K562 (cell line): ENCODE data around the gene PHF12. TPM values are rescaled to one million over a fixed set of nuclear protein-coding genes. Genes with fewer than 3 reads are reported as not detected.

Source experiments
- ARNT ChIP-seq, 2 experiments: fragments of 450-650 bp; IDR thresholded peaks; 2 replicates each; pipeline ENCODE4 v1.6.1; 2016; ENCODE audit warnings: mild to moderate bottlenecking in 1 of 2
- FOXK1 ChIP-seq: sonication (generic); formaldehyde crosslinking; IDR thresholded peaks from 2 replicates; pipeline ENCODE4 v1.8.0; 2022; ENCODE audit warnings: missing genetic modification reagents, mild to moderate bottlenecking, borderline replicate concordance
- HNRNPUL1 ChIP-seq: fragments of 200-400 bp; formaldehyde crosslinking; IDR thresholded peaks from 2 replicates; pipeline ENCODE4 v1.6.1; 2017; ENCODE audit warnings: low read length
- MBD2 ChIP-seq: sonication (generic); IDR thresholded peaks from 2 replicates; pipeline ENCODE4 v1.6.1; 2016; ENCODE audit warnings: low read depth, borderline replicate concordance
- MEF2D ChIP-seq: conservative IDR thresholded peaks from 2 replicates; pipeline ENCODE4 v1.6.1; 2016; ENCODE audit warnings: low read depth, missing genetic modification characterization, missing compliant biosample characterization
- MTA1 ChIP-seq: fragments of 450-650 bp; IDR thresholded peaks from 2 replicates; pipeline ENCODE4 v1.6.1; 2017; ENCODE audit warnings: borderline replicate concordance
- NRF1 ChIP-seq, 2 experiments: fragments of 450-650 bp; IDR thresholded peaks in 1 of 2; conservative IDR thresholded peaks in 1 of 2; 2 replicates each; pipeline ENCODE4 v1.6.1; 2014; ENCODE audit warnings: mild to moderate bottlenecking in 2 of 2
- SOX6 ChIP-seq: fragments of 450-650 bp; IDR thresholded peaks from 2 replicates; pipeline ENCODE4 v1.6.1; 2014; ENCODE audit warnings: mild to moderate bottlenecking
- TAF15 ChIP-seq: fragments of 200-400 bp; formaldehyde crosslinking; IDR thresholded peaks from 2 replicates; pipeline ENCODE4 v1.6.1; 2017; ENCODE audit warnings: mild to moderate bottlenecking, low read depth, low read length, moderate library complexity
- TEAD1 ChIP-seq, 2 experiments: fragments of 450-650 bp in 1 of 2; sonication (generic) in 1 of 2; formaldehyde crosslinking; IDR thresholded peaks; 2 replicates each; pipeline versions ENCODE4 v1.4.0 to v1.8.0; 2020 to 2022; ENCODE audit warnings: mild to moderate bottlenecking in 2 of 2, missing genetic modification reagents in 1 of 2
- TOE1 ChIP-seq, 2 experiments: fragments of 450-650 bp in 1 of 2; sonication (generic) in 1 of 2; formaldehyde crosslinking in 1 of 2; IDR thresholded peaks; 2 replicates each; pipeline versions ENCODE4 v1.7.1 to v1.8.0; 2016 to 2022; ENCODE audit warnings: borderline replicate concordance in 2 of 2, mild to moderate bottlenecking in 2 of 2, antibody characterized with exemption in 1 of 2, inconsistent platforms in 1 of 2, low read depth in 1 of 2, missing genetic modification reagents in 1 of 2, moderate library complexity in 1 of 2
- ZNF134 ChIP-seq: fragments of 250-450 bp; sonication (Bioruptor Pico); conservative IDR thresholded peaks from 2 replicates; pipeline ENCODE4 v1.4.0; 2020
- ZNF668 ChIP-seq: fragments of 250-450 bp; sonication (Bioruptor Pico); IDR thresholded peaks from 2 replicates; pipeline ENCODE4 v1.8.0; 2022; ENCODE audit warnings: mild to moderate bottlenecking, inconsistent platforms
- ZNF764 ChIP-seq: fragments of 250-450 bp; sonication (Bioruptor Pico); IDR thresholded peaks from 2 replicates; pipeline ENCODE4 v1.4.0; 2020; ENCODE audit warnings: low read depth, mild to moderate bottlenecking, moderate library complexity
- polyA plus RNA-seq, 8 experiments: library from polyadenylated mRNA; depleted of rRNA in 4 of 8; stranded (reverse) in 5 of 8; unstranded in 3 of 8; fragments of >200 nt; fragmentation: Nextera tagmentation in 2 of 8; fragmentation: Illumina TruSeq in 1 of 8; extraction: Ambion mirVana in 2 of 8; extraction: Trizol in 1 of 8; gene quantifications; 2 replicates each; pipeline versions ENCODE4 v1.2.1 to v1.2.3, GENCODE V29; 2011 to 2014; ENCODE audit warnings: inconsistent platforms in 1 of 8, missing spikeins in 1 of 8
- total RNA-seq, 7 experiments: library from RNA; depleted of rRNA in 6 of 7; stranded (reverse); fragments of >200 nt in 6 of 7; fragmentation: Illumina TruSeq in 2 of 7; extraction: Trizol in 2 of 7; gene quantifications; 2 replicates each; pipeline versions ENCODE4 v1.2.1 to v1.2.3, GENCODE V29; 2011 to 2021; ENCODE audit warnings: low replicate concordance in 1 of 7
- TF ChIP-seq, protein P1 (sequence below), 2 experiments: fragments of 450-650 bp; IDR thresholded peaks; 2 replicates each; pipeline ENCODE4 v1.6.1; 2016; ENCODE audit warnings: mild to moderate bottlenecking in 2 of 2, borderline replicate concordance in 1 of 2, low read depth in 1 of 2, moderate library complexity in 1 of 2
- TF ChIP-seq, protein P2 (sequence below): fragments of 450-650 bp; formaldehyde crosslinking; IDR thresholded peaks from 2 replicates; pipeline ENCODE4 v1.4.0; 2020; ENCODE audit warnings: mild to moderate bottlenecking, moderate library complexity
- TF ChIP-seq, protein P3 (sequence below): conservative IDR thresholded peaks from 2 replicates; pipeline ENCODE4 v1.6.1; 2011; ENCODE audit warnings: low read depth, mild to moderate bottlenecking, low read length; ENCODE audit not compliant: control insufficient read depth

Gene PHF12
- total and polyA plus RNA-seq, 9 of the 15 experiments (the other 6 are each of a cell fraction or from before 2014, with no cell fraction given), result 0.82 to 31.3 (median 13.5) TPM

DNA sequence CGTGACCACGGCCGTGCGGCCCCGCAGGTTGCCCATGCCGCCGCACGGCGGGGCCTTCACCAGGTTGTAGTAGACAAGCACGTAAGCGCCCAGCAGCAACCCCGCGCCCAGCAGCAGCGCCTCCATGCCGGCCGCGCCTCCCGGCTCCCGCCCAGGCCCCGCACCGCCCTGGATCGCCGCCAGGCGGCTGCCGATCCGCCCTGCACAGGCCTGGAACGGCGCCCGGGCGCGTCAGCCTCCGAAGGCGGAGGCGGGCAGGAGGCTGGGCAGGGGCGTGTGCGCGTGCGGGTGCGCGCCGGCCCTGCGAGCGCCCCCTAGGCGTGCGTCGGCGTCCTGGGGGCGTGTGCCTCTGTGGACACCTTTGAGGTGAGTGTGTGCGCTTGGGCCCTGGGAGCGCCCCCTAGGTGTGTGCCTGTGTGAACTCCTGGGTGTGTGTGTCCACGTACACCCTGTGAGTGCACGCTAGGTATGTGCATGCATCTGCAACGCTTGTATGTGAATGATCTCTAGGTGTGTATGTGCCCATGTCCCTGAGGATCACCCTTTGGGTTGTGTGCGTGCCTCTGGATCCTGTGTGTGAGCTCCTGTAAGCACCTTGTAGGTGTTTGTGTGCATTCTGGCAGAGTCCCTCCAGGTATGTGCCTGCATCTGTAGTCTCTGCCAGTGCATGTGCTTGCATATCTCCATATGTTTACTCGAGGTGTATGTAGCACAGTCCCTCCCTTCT is 48.3 kb downstream of the PHF12 start, which contains the start of gene DHRS13 (continued):
- TF ChIP-seq, protein P1, sequence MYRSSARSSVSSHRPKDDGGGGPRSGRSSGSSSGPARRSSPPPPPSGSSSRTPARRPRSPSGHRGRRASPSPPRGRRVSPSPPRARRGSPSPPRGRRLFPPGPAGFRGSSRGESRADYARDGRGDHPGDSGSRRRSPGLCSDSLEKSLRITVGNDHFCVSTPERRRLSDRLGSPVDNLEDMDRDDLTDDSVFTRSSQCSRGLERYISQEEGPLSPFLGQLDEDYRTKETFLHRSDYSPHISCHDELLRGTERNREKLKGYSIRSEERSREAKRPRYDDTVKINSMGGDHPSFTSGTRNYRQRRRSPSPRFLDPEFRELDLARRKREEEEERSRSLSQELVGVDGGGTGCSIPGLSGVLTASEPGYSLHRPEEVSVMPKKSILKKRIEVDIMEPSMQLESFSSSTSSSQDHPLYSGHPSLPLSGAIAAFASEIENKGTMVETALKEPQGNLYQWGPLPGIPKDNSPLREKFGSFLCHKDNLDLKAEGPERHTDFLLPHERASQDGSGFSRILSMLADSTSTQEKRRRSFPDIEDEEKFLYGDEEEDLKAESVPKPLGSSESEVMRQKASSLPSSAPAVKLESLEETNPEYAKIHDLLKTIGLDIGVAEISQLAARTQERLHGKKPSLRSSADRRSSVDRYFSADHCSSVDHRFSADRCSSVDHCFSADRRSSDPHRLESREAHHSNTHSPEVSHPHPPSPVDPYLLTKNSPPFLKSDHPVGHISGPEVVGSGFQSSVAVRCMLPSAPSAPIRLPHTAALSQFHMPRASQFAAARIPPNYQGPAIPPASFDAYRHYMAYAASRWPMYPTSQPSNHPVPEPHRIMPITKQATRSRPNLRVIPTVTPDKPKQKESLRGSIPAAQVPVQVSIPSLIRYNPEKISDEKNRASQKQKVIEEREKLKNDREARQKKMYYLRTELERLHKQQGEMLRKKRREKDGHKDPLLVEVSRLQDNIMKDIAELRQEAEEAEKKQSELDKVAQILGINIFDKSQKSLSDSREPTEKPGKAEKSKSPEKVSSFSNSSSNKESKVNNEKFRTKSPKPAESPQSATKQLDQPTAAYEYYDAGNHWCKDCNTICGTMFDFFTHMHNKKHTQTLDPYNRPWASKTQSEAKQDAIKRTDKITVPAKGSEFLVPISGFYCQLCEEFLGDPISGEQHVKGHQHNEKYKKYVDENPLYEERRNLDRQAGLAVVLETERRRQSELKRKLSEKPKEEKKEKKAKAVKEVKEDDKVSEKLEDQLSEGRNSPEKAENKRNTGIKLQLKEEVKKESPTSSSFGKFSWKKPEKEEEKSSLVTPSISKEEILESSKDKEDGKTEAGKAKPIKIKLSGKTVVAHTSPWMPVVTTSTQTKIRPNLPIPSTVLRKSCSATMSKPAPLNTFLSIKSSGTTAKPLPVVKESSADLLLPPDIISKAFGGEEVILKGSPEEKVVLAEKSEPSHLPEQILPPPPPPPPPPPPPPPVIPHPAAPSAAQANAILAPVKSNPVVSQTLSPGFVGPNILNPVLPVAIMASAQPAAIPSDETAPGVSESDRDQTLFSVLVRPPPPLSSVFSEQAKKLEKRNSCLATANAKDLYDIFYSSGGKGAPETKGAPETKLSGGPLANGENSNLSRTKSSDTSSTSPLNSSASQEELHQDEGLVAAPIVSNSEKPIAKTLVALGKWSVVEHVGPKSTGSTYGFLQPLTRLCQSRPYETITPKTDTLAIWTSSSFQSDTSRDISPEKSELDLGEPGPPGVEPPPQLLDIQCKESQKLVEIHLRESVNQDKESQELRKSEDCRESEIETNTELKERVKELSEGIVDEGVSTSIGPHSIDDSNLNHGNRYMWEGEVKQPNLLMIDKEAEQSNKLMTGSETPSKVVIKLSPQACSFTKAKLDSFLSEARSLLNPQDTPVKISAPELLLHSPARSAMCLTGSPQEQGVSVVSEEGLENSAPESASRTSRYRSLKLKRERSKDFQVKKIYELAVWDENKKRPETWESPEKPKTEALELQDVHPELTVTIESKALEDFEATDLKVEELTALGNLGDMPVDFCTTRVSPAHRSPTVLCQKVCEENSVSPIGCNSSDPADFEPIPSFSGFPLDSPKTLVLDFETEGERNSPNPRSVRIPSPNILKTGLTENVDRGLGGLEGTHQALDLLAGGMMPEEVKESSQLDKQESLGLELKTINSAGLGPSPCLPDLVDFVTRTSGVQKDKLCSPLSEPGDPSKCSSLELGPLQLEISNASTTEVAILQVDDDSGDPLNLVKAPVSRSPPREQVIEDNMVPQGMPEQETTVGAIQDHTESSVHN (IDR thresholded peaks at IDR 0.05; ENCODE audit: borderline replicate concordance in 1 of 2, low read depth in 1 of 2), result no peak; a peak in 1 of 4 replicates
- TF ChIP-seq NRF1 (conservative IDR thresholded peaks at IDR 0.05 in 1 of 2, IDR thresholded peaks at IDR 0.05 in 1 of 2), result peak; percentile 92 to 94
- no peak for TF ChIP-seq ZNF764 (CRISPR knock-in tag)
- TF ChIP-seq TOE1 (IDR thresholded peaks at IDR 0.05; ENCODE audit: borderline replicate concordance), result no peak
- no peak for TF ChIP-seq TOE1 (CRISPR knock-in tag; IDR thresholded peaks at IDR 0.05; ENCODE audit: borderline replicate concordance, low read depth)
- TF ChIP-seq HNRNPUL1, result 0 out of 2 replicates have a peak, but pooled peaks have one; percentile 53
- TF ChIP-seq MTA1, result no peak
- no peak for TF ChIP-seq ARNT (IDR thresholded peaks at IDR 0.05)
- no peak for TF ChIP-seq MEF2D
- no peak for TF ChIP-seq ZNF134 (CRISPR knock-in tag)
- TF ChIP-seq SOX6, result peak; percentile 88
- TF ChIP-seq TAF15, result no peak
- TF ChIP-seq TEAD1 (CRISPR knock-in tag; IDR thresholded peaks at IDR 0.05), result peak in 1 of 2 experiments; percentile 74; a peak in 2 of 4 replicates
- TF ChIP-seq ZNF668 (CRISPR knock-in tag), result no peak
- TF ChIP-seq, protein P2, sequence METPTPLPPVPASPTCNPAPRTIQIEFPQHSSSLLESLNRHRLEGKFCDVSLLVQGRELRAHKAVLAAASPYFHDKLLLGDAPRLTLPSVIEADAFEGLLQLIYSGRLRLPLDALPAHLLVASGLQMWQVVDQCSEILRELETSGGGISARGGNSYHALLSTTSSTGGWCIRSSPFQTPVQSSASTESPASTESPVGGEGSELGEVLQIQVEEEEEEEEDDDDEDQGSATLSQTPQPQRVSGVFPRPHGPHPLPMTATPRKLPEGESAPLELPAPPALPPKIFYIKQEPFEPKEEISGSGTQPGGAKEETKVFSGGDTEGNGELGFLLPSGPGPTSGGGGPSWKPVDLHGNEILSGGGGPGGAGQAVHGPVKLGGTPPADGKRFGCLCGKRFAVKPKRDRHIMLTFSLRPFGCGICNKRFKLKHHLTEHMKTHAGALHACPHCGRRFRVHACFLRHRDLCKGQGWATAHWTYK (CRISPR knock-in tag), result peak; percentile 18
- TF ChIP-seq FOXK1, result no peak
- no peak; the same call in 1 of the 2 replicates for TF ChIP-seq MBD2
- TF ChIP-seq, protein P3, sequence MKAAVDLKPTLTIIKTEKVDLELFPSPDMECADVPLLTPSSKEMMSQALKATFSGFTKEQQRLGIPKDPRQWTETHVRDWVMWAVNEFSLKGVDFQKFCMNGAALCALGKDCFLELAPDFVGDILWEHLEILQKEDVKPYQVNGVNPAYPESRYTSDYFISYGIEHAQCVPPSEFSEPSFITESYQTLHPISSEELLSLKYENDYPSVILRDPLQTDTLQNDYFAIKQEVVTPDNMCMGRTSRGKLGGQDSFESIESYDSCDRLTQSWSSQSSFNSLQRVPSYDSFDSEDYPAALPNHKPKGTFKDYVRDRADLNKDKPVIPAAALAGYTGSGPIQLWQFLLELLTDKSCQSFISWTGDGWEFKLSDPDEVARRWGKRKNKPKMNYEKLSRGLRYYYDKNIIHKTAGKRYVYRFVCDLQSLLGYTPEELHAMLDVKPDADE, result peak; percentile 88
